SKM-1 (cell line): ENCODE results near the gene KCNG4.
"Not testable (repeated sequence)": the region's sequence is repeated elsewhere in the genome, so short reads cannot be mapped to it uniquely, and the experiment has no call there.

Experiments used
- DNase-seq: peaks from one replicate; lab custom pipeline; 2025; ENCODE audit not compliant: unreplicated experiment; lab: John Stamatoyannopoulos, UW

Gene KCNG4

GRCh38 chr16:84236671-84237070 lies 3.1 kb downstream of the KCNG4 start:
- no peak for DNase-seq

GRCh38 chr16:84234321-84235241 lies 5.2 kb downstream of the KCNG4 start:
- DNase-seq, result no peak

- DNase-seq, result no peak
These were observed 6.1 kb downstream of the KCNG4 start for GRCh38 chr16:84233748-84234147.

GRCh38 chr16:84232969-84233368 lies 6.8 kb downstream of the KCNG4 start:
- no peak for DNase-seq

- DNase-seq, result no peak
These were observed 7.8 kb downstream of the KCNG4 start for GRCh38 chr16:84232060-84232459.

GRCh38 chr16:84229471-84229870 lies 10.3 kb downstream of the KCNG4 start:
- no peak for DNase-seq

- DNase-seq, result peak; percentile 47
These were observed 11.5 kb downstream of the KCNG4 start for GRCh38 chr16:84228256-84228838.

- DNase-seq, result no peak
These were observed 12.3 kb downstream of the KCNG4 start for GRCh38 chr16:84227548-84227947.

GRCh38 chr16:84226026-84226425 lies 13.8 kb downstream of the KCNG4 start:
- no peak for DNase-seq

GRCh38 chr16:84225571-84225970 lies 14.2 kb downstream of the KCNG4 start:
- DNase-seq, result no peak

- DNase-seq, result no peak
These were observed 14.7 kb downstream of the KCNG4 start for GRCh38 chr16:84225126-84225525.

- no peak for DNase-seq
These were observed 15.3 kb downstream of the KCNG4 start for GRCh38 chr16:84224554-84224953.

- DNase-seq, result no peak
These were observed 16.4 kb downstream of the KCNG4 start for GRCh38 chr16:84223456-84223855.

GRCh38 chr16:84220851-84221250 lies 19.0 kb downstream of the KCNG4 start:
- DNase-seq, result no peak

- DNase-seq, result no peak
These were observed 20.9 kb downstream of the KCNG4 start for GRCh38 chr16:84218956-84219355.

- no peak for DNase-seq
These were observed 21.5 kb downstream of the KCNG4 start for GRCh38 chr16:84218176-84218823.

- DNase-seq, result not testable (repeated sequence)
These were observed 23.7 kb downstream of the KCNG4 start for GRCh38 chr16:84216144-84216543.

- no peak for DNase-seq
These were observed 24.3 kb downstream of the KCNG4 start for GRCh38 chr16:84215531-84215930.

- DNase-seq, result no peak
These were observed 25.3 kb downstream of the KCNG4 start for GRCh38 chr16:84214451-84215066.

GRCh38 chr16:84212631-84213030 lies 27.2 kb downstream of the KCNG4 start:
- no peak for DNase-seq

- DNase-seq, result no peak
These were observed 27.7 kb downstream of the KCNG4 start for GRCh38 chr16:84212154-84212553.

- no peak for DNase-seq
These were observed 29.8 kb downstream of the KCNG4 start for GRCh38 chr16:84209989-84210388.
